Body of pancreas (tissue), 4 donors: Measurements from ENCODE around the gene GSPT2. TPM values are rescaled to one million over a fixed set of nuclear protein-coding genes. Genes with fewer than 3 reads are reported as not detected.

Source experiments
- ATAC-seq: fragments of 150-250 bp; one replicate; pipeline ENCODE4 v1.9.1; 2016
- DNase-seq, 4 donors: peaks; one replicate each; pipeline ENCODE4 v3.0.0-alpha.2; 2019
- H3K27ac ChIP-seq, 4 donors: fragments of 200-600 bp; sonication (generic); 1 replicate in 3 of 4; 2 replicates in 1 of 4; pipeline versions ENCODE4 v1.5.1 to v1.6.1; 2016 to 2019; ENCODE audit warnings: mild to moderate bottlenecking in 1 of 4, mixed read lengths in 1 of 4, moderate library complexity in 1 of 4
- H3K27me3 ChIP-seq, 2 donors: fragments of 200-600 bp; sonication (generic); one replicate each; pipeline ENCODE4 v1.6.0; 2016; ENCODE audit warnings: mild to moderate bottlenecking in 1 of 2
- H3K36me3 ChIP-seq, 2 donors: fragments of 200-600 bp; sonication (generic); replicated peaks in 1 of 2; 2 replicates each; pipeline ENCODE4 v1.5.1; 2016; ENCODE audit warnings: low read depth in 2 of 2; ENCODE audit not compliant: insufficient read depth in 1 of 2
- H3K4me1 ChIP-seq: fragments of 200-600 bp; sonication (generic); one replicate; pipeline ENCODE4 v1.6.0; 2016
- H3K4me3 ChIP-seq, 2 donors: fragments of 200-600 bp; sonication (generic); 1 replicate in 1 of 2; 2 replicates in 1 of 2; pipeline ENCODE4 v1.5.1; 2016 to 2019
- H3K9me3 ChIP-seq, 3 donors: fragments of 200-600 bp; sonication (generic); 1 replicate in 2 of 3; 2 replicates in 1 of 3; pipeline ENCODE4 v1.5.1; 2016
- POLR2A ChIP-seq, 3 donors: fragments of 450-650 bp; IDR thresholded peaks; one replicate each; pipeline ENCODE4 v1.6.1; 2016; ENCODE audit warnings: antibody characterized with exemption in 3 of 3, mild to moderate bottlenecking in 2 of 3
- WGBS, 2 donors: methylation state at CpG; one replicate each; pipeline ENCODE4 v1.1.5; 2017; 5-methylcytosine and 5-hydroxymethylcytosine counted together
- intact Hi-C: fragments of 100-400 bp; cut with DNase I; formaldehyde crosslinking; loops from one replicate; pipeline ENCODE4 v1.15.1; 2023
- total RNA-seq, 2 donors: library from RNA; depleted of rRNA; stranded (reverse); fragments of >200 nt; gene quantifications; one replicate each; pipeline ENCODE4 v1.1.0, GENCODE V29; 2016
- TF ChIP-seq, protein P1 (sequence below), 7 experiments: fragments of 450-650 bp in 4 of 7; fragments of 200-600 bp in 3 of 7; sonication (generic) in 3 of 7; IDR thresholded peaks; one replicate each; pipeline ENCODE4 v1.5.1; 2016 to 2019; ENCODE audit warnings: antibody characterized with exemption in 7 of 7

The GSPT2 gene
- total RNA-seq, 2 donors from 2014 or later, result 0.66 to 3.1 TPM

DNA sequence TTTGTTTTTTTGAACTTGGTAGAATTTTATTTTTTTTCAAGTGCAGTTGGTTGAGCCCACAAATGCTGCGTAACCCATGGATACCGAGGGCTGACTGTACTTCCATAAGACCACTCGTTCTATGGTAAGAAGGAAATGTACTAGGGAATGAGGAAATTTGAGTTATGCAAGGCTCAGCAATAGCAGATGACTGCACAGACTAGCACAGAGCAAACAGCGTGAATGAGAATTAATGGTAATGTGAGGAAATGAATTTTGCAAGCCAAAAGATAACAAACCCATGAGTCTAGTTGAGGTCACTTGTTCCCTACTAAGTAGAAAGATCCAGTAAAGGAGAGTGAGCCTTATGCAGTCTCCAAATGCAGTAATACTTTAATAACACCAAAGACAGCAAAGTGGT, 17.4 kb downstream of the GSPT2 start:
- Histone ChIP-seq H3K27ac (no peak overlapping the region), H3K4me3 (no peak overlapping the region), H3K36me3 (no peaks in the 10 kb centered on the region), H3K27me3 (no peaks in the 10 kb centered on the region), H3K4me1 (no peaks in the 10 kb centered on the region), H3K9me3 (no peaks in the 10 kb centered on the region)
- intact Hi-C loops, result no loop called here
- 46 to 72% methylated on average over 4 of the region's 4 CpGs for WGBS, 2 donors
- TF ChIP-seq, protein P1, sequence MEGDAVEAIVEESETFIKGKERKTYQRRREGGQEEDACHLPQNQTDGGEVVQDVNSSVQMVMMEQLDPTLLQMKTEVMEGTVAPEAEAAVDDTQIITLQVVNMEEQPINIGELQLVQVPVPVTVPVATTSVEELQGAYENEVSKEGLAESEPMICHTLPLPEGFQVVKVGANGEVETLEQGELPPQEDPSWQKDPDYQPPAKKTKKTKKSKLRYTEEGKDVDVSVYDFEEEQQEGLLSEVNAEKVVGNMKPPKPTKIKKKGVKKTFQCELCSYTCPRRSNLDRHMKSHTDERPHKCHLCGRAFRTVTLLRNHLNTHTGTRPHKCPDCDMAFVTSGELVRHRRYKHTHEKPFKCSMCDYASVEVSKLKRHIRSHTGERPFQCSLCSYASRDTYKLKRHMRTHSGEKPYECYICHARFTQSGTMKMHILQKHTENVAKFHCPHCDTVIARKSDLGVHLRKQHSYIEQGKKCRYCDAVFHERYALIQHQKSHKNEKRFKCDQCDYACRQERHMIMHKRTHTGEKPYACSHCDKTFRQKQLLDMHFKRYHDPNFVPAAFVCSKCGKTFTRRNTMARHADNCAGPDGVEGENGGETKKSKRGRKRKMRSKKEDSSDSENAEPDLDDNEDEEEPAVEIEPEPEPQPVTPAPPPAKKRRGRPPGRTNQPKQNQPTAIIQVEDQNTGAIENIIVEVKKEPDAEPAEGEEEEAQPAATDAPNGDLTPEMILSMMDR (IDR thresholded peaks at IDR 0.05), result no peak
- TF ChIP-seq POLR2A (IDR thresholded peaks at IDR 0.05), result no peak
- no peak for DNase-seq
- ATAC-seq, result no peak

DNA sequence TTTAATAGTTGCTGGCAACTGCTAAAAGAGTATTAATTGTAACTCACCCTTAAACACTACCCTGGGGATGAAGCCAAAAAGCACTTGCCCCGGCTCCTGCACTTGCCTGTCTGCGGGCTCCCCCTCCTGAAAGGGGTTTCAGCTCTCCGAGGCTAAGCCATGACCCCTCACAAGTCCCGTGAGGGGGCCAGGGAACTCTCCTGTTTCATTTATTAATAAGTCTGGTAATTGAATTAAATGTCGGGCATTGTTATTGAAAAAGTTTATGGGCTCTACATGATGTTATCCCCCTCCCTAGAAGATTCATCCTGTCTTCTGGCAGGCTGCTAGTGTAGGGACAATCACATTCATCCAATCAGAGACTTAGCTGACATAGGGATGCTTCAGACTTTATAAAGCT, 23.3 kb downstream of the GSPT2 start:
- H3K4me3 ChIP-seq, result no peak overlapping the region
- H3K9me3 ChIP-seq, result no peaks in the 10 kb centered on the region
- no peaks in the 10 kb centered on the region for H3K4me1 ChIP-seq
- intact Hi-C loops, result no loop called here
- H3K27me3 ChIP-seq, result no peaks in the 10 kb centered on the region
- no peak for TF ChIP-seq POLR2A (IDR thresholded peaks at IDR 0.05)
- TF ChIP-seq, protein P1 (IDR thresholded peaks at IDR 0.05), result no peak
- WGBS, 2 donors, result 49 to 68% methylated on average over 5 of the region's 5 CpGs
- no peak overlapping the region for H3K27ac ChIP-seq
- ATAC-seq (no peak), DNase-seq (no peak)
- no peaks in the 10 kb centered on the region for H3K36me3 ChIP-seq

DNA sequence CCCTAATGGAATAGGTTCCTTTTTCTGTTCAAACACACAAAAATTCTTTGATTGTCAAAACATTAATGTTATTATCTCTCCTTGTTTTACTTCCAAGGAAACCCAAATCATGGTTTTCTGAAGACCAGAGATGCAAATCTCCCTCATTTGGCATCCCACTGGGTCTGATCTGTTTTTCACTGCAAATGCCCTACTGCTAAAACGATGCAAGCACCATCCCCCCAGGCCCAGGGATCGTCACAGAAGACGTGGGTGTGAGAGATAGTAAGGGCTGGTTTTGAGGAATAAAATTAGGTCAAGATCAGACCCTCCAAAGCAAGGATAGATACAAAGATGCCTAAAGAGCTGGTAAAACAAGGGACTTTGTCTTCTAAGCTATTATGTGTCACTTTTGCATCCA, 33.6 kb downstream of the GSPT2 start:
- Histone ChIP-seq H3K4me3 (no peak overlapping the region), H3K4me1 (no peaks in the 10 kb centered on the region), H3K9me3 (no peaks in the 10 kb centered on the region), H3K27ac (no peak overlapping the region), H3K27me3 (no peaks in the 10 kb centered on the region), H3K36me3 (no peaks in the 10 kb centered on the region)
- intact Hi-C loops, result no loop called here
- DNase-seq (no peak), ATAC-seq (no peak)
- TF ChIP-seq, protein P1 (IDR thresholded peaks at IDR 0.05), result no peak
- no peak for TF ChIP-seq POLR2A (IDR thresholded peaks at IDR 0.05)
- 24 to 39% methylated on average over 3 of the region's 3 CpGs for WGBS, 2 donors

DNA sequence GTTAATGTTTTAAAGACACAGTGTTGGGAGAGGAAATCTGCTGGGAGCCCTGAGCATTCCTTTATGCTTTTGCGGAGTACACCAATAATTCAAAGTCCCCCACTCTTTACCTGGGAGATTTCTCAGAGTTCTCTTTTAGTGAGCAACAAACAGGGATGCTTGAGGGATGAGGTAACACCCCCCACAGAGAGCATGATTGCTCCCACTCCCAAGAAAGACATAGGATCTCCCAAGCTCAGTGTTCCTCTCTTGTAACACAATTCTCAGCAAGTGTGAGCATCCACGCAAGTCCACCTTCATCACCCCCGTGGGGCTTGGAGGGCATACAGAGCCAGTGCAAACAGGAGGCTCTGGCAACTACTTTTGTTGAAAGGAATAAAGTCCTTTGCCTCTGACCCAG, 36.1 kb downstream of the GSPT2 start:
- ATAC-seq (no peak), DNase-seq (no peak)
- Histone ChIP-seq H3K27me3 (no peaks in the 10 kb centered on the region), H3K9me3 (no peaks in the 10 kb centered on the region), H3K27ac (no peak overlapping the region), H3K4me1 (no peaks in the 10 kb centered on the region), H3K36me3 (no peaks in the 10 kb centered on the region), H3K4me3 (no peak overlapping the region)
- WGBS, 2 donors, result 65 to 67% methylated on average over 1 to 3 of the region's 3 CpGs
- intact Hi-C loops, result no loop called here
- TF ChIP-seq, protein P1 (IDR thresholded peaks at IDR 0.05), result no peak
- TF ChIP-seq POLR2A (IDR thresholded peaks at IDR 0.05), result no peak

DNA sequence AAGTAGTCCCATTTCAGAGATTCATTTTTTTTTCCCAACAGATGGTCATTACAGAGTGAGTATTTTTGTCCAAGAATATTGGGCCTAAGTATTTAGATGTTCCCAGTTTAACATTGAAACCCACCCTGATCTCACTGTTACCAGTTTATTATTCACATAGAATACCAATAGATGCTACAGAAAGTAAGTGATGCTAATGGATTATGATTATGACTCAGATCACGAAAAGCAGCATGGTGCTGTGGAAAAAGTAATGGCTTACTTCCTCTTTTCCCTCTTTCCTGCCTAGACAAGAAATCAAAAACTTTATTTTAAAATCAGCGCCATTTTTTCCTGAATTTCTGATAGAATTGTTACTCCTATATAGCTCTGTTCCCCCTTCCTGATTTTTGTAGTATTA, 51.9 kb downstream of the GSPT2 start:
- Histone ChIP-seq H3K27ac (no peak overlapping the region), H3K4me3 (no peak overlapping the region), H3K36me3 (no peaks in the 10 kb centered on the region), H3K27me3 (no peaks in the 10 kb centered on the region), H3K4me1 (no peaks in the 10 kb centered on the region), H3K9me3 (no peaks in the 10 kb centered on the region)
- TF ChIP-seq, protein P1 (IDR thresholded peaks at IDR 0.05), result no peak
- TF ChIP-seq POLR2A (IDR thresholded peaks at IDR 0.05), result no peak
- intact Hi-C loops, result no loop called here
- DNase-seq, result no peak
- ATAC-seq, result no peak
- 76 to 80% methylated on average over 2 of the region's 2 CpGs for WGBS, 2 donors
